Heart right ventricle (tissue), 16 donors: ENCODE data around the gene ZNF273. TPM values are rescaled to one million over a fixed set of nuclear protein-coding genes. Genes with fewer than 3 reads are reported as not detected.
"Not testable (repeated sequence)": the region's sequence is repeated elsewhere in the genome, so short reads cannot be mapped to it uniquely, and the experiment has no call there.

Experiments
- ATAC-seq, 8 donors: fragments of 200-7000 bp; cut with Tn5 transposase; one replicate each; pipeline ENCODE4 v1.9.1; 2020; ENCODE audit warnings: mild to moderate bottlenecking in 8 of 8, moderate library complexity in 8 of 8, moderate number of reproducible peaks in 1 of 8
- DNase-seq, 2 donors: peaks; one replicate each; pipeline ENCODE4 v3.0.0-alpha.2; 2020
- H3K27ac ChIP-seq, 10 donors: fragments of 200-600 bp; sonication (generic) in 2 of 10; one replicate each; pipeline versions ENCODE4 v1.5.0 to v1.8.0; 2020 to 2022; ENCODE audit warnings: mild to moderate bottlenecking in 3 of 10
- H3K27me3 ChIP-seq, 7 donors: fragments of 200-600 bp; one replicate each; pipeline ENCODE4 v1.8.0; 2021 to 2022; ENCODE audit warnings: mild to moderate bottlenecking in 2 of 7
- H3K36me3 ChIP-seq, 9 donors: fragments of 200-600 bp; sonication (generic) in 1 of 9; one replicate each; pipeline versions ENCODE4 v1.5.0 to v1.8.0; 2020 to 2022; ENCODE audit warnings: mild to moderate bottlenecking in 2 of 9
- H3K4me1 ChIP-seq, 9 donors: fragments of 200-600 bp; sonication (generic) in 1 of 9; one replicate each; pipeline versions ENCODE4 v1.5.0 to v1.8.0; 2020 to 2022; ENCODE audit warnings: mild to moderate bottlenecking in 4 of 9
- H3K4me3 ChIP-seq, 10 donors: fragments of 200-600 bp; sonication (generic) in 2 of 10; one replicate each; pipeline versions ENCODE4 v1.5.0 to v1.8.0; 2020 to 2022; ENCODE audit warnings: mild to moderate bottlenecking in 7 of 10, moderate library complexity in 2 of 10
- H3K9me3 ChIP-seq, 11 donors: fragments of 200-600 bp in 10 of 11; sonication (generic) in 2 of 11; one replicate each; pipeline versions ENCODE4 v1.5.0 to v1.8.0; 2013 to 2022; ENCODE audit warnings: mild to moderate bottlenecking in 2 of 11, control low read depth in 1 of 11, moderate library complexity in 1 of 11
- WGBS, 2 donors: extraction: QIAGEN DNeasy Blood & Tissue Kit; methylation state at CpG; one replicate each; pipeline ENCODE4 v1.1.7; 2013; ENCODE audit warnings: inconsistent platforms in 1 of 2; 5-methylcytosine and 5-hydroxymethylcytosine counted together
- intact Hi-C, 10 donors: fragments of 100-400 bp; cut with DNase I; formaldehyde crosslinking; loops; one replicate each; pipeline versions ENCODE4 v1.11.1 to v1.14.2; 2022
- polyA plus RNA-seq, 2 donors: library from polyadenylated mRNA; stranded (reverse); fragments of 200-250 nt; gene quantifications; one replicate each; pipeline ENCODE4 v1.2.3, GENCODE V29; 2013
- total RNA-seq, 10 donors: library from RNA; stranded (reverse); fragmentation: NEBNext Ultra II Directional in 3 of 10; extraction: Animal tissue kit (Norgen Biotek cat#: 25700) in 3 of 10; gene quantifications; one replicate each; pipeline versions ENCODE4 v1.2.1 to v1.2.4, GENCODE V29; 2021 to 2023
- TF ChIP-seq, protein P1 (sequence below), 9 donors: fragments of 200-600 bp; sonication (generic) in 2 of 9; IDR thresholded peaks; one replicate each; pipeline versions ENCODE4 v1.5.0 to v1.8.0; 2021 to 2022; ENCODE audit warnings: antibody characterized with exemption in 9 of 9, mild to moderate bottlenecking in 5 of 9, moderate library complexity in 1 of 9
- donor health status: Arrhythmogenic right ventricular cardiomyopathy.
- donor health status: ischemic (EF 13 %, LVEDD 7.1; RV severe dilation, severe dysfunction).
- donor health status: healthy with polysubstance abuse.
- donor health status: DM: no; HTN: yes; CAD: no.
- donor health status: DM: no; HTN: no; CAD: no.
- donor health status: ischemic (EF 25% LVEDD 6.9; RV normal size, moderate dysfunction).
- donor health status: ischemic (EF 25% LVEDD 5.7; RV mildly dilated, moderate dysfunction).
- donor health status: healthy.
- donor health status: DM: yes; HTN: yes; CAD: no.
- donor health status: Ischemic cardiomyopathy.
- donor health status: ischemic (EF 35%, LVEDD 5.7; RV mildly dilated, moderate dysfunction).
- donor health status: nonischemic (EF 11% LVEDD 7.7; RV severe dilation, severe dysfunction).
- donor health status: DM: yes; HTN: yes; CAD: no.
- donor health status: PGD.
- donor health status: ischemic (EF 29% LVEDD 5.4; RV normal size, mild dysfunction).
- donor health status: nonischemic (EF 23%, LVEDD 6.1; RV moderate dilation, normal function).

ZNF273 gene
- total and polyA plus RNA-seq, 12 donors = 0.90 to 3.1 (median 1.6) TPM

DNA sequence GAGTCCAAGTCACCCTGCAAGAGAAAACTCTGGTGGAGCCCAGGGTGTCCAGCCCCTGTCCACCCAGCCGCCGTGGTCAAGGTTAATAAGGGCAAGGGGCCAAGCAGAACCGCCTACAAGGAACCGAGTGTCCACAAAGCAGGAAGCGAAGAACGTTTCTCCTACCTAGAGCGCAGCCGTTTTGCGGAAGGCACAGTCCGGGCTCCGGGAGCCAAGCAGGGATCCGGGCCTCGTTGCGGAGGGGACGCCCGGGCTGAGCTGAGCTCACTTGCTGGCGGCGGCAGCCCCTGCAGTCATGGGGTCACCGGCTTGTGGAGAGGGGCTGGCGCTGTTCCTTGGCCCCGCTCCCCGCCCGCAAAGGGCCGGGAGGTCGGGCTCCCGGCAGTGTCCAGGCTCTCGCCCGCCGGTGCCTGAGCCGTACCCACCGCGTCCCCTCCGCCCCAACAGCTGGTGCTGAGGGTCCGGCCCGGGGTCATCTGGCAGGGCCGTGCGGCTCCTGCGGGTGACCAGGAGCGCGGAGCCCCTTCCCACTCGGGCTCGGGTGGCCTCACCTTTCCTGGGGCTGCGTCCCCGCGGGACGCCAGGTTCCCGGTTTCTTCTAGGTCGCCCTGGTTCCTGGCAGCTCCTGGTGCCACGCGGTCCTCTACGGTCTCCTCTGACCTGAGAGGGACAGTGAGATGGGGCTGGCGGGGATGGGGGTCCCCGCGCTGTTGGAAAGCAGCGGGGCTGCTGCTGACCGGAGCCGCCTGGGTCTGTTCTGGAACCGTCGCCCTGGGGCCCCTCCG lies 14.0 kb upstream of the ZNF273 start:
- Histone ChIP-seq H3K4me3 (peak overlapping the region; percentile 34 to 71 (median 58)), H3K27ac (peak overlapping the region in 1 of 10 donors; percentile 8), H3K36me3 (no peaks in the 10 kb centered on the region), H3K27me3 (peaks cover 0 to 34% (median 8%) of the 10 kb centered on the region in 7 donors), H3K4me1 (peaks cover 6 to 29% (median 19%) of the 10 kb centered on the region in 9 donors), H3K9me3 (no peaks in the 10 kb centered on the region)
- TF ChIP-seq, protein P1, sequence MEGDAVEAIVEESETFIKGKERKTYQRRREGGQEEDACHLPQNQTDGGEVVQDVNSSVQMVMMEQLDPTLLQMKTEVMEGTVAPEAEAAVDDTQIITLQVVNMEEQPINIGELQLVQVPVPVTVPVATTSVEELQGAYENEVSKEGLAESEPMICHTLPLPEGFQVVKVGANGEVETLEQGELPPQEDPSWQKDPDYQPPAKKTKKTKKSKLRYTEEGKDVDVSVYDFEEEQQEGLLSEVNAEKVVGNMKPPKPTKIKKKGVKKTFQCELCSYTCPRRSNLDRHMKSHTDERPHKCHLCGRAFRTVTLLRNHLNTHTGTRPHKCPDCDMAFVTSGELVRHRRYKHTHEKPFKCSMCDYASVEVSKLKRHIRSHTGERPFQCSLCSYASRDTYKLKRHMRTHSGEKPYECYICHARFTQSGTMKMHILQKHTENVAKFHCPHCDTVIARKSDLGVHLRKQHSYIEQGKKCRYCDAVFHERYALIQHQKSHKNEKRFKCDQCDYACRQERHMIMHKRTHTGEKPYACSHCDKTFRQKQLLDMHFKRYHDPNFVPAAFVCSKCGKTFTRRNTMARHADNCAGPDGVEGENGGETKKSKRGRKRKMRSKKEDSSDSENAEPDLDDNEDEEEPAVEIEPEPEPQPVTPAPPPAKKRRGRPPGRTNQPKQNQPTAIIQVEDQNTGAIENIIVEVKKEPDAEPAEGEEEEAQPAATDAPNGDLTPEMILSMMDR (IDR thresholded peaks at IDR 0.05) = no peak
- peak in 1 of 2 donors; percentile 36 for DNase-seq
- 5 to 6% methylated on average over 59 to 60 of the region's 60 CpGs for WGBS, 2 donors
- peak; percentile 49 to 77 (median 68) for ATAC-seq
- intact Hi-C loops = loop anchor here in 1 of 10 donors (10.0 kb wide), 1 partner anchor 574 kb away; the partner anchor contains the start of gene ZNF736

DNA sequence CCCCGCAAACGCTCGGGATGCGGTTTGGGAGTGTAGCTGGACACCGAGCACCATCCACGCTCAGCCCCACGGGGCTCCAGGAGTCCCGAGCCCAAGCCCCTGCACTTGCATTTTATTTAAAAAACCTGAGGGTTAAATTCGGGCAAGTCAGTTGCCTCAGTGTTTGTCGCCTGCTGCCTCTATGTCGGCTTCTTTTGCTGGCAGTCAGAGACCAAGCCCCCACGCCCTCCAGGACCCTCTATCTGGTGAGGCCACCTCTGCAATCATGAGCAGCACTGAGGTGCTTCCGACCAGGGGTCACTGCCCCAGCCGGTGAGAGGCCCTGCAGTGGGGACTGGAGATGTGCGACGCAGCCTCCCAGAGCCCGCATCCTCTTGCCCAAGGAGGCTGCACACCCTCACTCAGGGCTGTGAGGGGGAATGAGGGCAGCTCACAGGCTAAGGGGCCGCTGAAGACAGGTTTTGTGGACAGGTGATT lies 13.3 kb upstream of the ZNF273 start:
- TF ChIP-seq, protein P1 (IDR thresholded peaks at IDR 0.05) = no peak
- H3K4me3 ChIP-seq = peak overlapping the region in 8 of 10 donors; percentile 34 to 65 (median 58)
- WGBS, 2 donors = 32 to 47% methylated on average over 18 of the region's 18 CpGs
- peaks cover 6 to 29% (median 19%) of the 10 kb centered on the region in 9 donors for H3K4me1 ChIP-seq
- peaks cover 0 to 29% (median 8%) of the 10 kb centered on the region in 7 donors for H3K27me3 ChIP-seq
- no peak for DNase-seq
- intact Hi-C loops = loop anchor here in 1 of 10 donors (10.0 kb wide), 1 partner anchor 575 kb away; the partner anchor contains the start of gene ZNF736
- ATAC-seq = no peak
- H3K9me3 ChIP-seq = no peaks in the 10 kb centered on the region
- H3K36me3 ChIP-seq = no peaks in the 10 kb centered on the region
- H3K27ac ChIP-seq = no peak overlapping the region

DNA sequence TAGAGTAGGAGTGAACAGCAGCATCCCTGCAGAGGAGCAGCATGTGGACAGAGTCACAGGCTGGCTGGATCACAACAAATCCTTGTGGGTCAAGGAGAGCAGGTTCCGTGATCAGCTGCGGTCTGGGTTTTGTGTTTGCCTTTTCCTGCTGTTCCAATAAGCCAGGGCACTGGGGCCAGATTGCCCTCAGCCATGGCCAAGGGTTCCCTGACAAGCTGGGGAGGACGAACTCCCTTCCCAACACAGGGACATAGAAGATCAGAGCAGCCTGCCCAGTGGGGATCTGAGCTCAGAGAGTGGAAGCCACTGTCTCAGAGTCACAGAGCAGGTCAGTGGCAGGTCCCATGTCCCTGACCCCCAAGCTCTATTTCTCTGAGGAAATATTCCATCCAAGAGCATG lies 12.8 kb upstream of the ZNF273 start:
- DNase-seq, H3K36me3 ChIP-seq, H3K4me3 ChIP-seq, H3K27ac ChIP-seq, ATAC-seq, intact Hi-C loops, H3K9me3 ChIP-seq: not testable (repeated sequence)
- WGBS, 2 donors = 73 to 78% methylated on average over 3 of the region's 3 CpGs
- peaks cover 6 to 29% (median 19%) of the 10 kb centered on the region in 9 donors for H3K4me1 ChIP-seq
- peaks cover 0 to 29% (median 8%) of the 10 kb centered on the region in 7 donors for H3K27me3 ChIP-seq

DNA sequence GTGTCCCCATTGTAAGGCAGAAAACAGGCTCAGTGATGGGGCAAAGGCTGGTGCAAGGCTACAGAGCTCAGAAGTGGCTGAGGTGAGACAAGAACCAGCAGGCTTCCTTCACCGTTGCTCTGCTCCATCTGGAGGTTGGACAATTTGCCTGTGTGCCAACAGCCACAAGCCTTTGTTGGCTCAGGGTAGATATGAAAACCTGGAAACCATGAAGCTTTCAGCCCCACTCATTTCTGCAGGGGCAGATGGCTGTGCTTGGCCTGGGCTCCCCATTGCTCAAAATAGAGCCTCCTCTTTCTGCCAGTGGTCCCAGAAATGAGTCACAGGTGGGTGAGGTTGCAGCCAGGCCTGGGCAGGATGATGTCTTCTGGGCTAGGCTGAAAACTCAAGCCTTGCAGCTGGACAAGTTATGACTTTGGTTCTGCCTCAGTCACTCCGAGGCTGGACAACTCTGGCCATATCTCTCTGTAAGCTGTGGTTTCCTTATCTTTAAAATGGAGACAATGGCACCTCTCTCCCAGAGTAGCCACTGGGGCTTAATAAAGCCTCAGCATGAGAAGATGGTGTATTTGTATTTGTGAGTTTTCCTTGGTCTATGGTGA lies 12.2 kb upstream of the ZNF273 start:
- WGBS, 2 donors = 51% methylated on average over 2 of the region's 2 CpGs
- DNase-seq = no peak
- TF ChIP-seq, protein P1 (IDR thresholded peaks at IDR 0.05) = no peak
- intact Hi-C loops = no loop called here
- ATAC-seq = no peak
- no peak overlapping the region for H3K27ac ChIP-seq
- no peaks in the 10 kb centered on the region for H3K36me3 ChIP-seq
- peaks cover 6 to 29% (median 19%) of the 10 kb centered on the region in 9 donors for H3K4me1 ChIP-seq
- H3K4me3 ChIP-seq = no peak overlapping the region
- no peaks in the 10 kb centered on the region for H3K9me3 ChIP-seq
- H3K27me3 ChIP-seq = peaks cover 0 to 25% (median 8%) of the 10 kb centered on the region in 7 donors

DNA sequence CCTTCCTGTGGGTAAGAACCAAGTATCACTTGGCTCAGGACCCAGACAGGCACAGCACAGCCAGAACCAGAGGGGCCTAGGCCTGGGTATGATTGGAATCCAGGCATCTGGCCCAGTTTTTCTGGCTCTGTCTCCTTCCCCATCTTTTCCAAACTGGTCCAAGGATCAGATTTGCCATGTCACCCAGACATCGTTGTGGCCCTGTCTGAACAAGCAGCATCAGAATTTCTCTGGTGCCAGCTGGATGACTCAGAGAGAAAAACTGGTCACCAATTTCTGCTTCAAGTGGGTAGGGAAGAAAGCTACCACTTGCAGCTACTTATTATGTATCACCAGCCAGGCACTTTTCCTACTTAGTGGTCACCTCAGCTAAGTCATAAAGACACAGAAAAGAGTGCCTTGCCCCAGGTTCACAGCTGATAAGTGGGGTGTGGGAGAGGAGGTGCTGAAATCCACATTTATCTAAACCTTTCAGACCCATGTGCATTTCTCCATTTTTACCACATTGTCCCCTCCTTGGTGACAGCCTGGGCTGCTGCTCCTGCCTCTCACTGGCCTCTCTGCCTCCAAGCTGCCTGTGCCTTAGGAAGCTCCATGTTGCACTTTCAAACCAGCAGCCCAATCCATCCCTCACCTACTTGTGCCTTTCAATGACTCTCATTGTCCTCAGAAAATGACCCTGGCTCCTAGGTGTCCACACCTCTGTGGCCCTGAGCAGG lies 11.6 kb upstream of the ZNF273 start:
- H3K36me3 ChIP-seq, H3K27ac ChIP-seq, H3K4me3 ChIP-seq, DNase-seq, intact Hi-C loops, H3K9me3 ChIP-seq: not testable (repeated sequence)
- ATAC-seq = peak in 2 of 8 donors; percentile 26 to 37
- Histone ChIP-seq H3K4me1 (peaks cover 6 to 29% (median 19%) of the 10 kb centered on the region in 9 donors), H3K27me3 (peaks cover 0 to 20% (median 8%) of the 10 kb centered on the region in 7 donors)
- WGBS, 2 donors = 40% methylated on average over 1 of the region's 1 CpG
